Measurements from ENCODE around the gene IQCK. TPM values are rescaled to one million over a fixed set of nuclear protein-coding genes. Genes with fewer than 3 reads are reported as not detected.
A peak's percentile ranks its signal among the peaks of the same experiment; 100 is the strongest.
"Not testable (repeated sequence)": the region's sequence is repeated elsewhere in the genome, so short reads cannot be mapped to it uniquely, and the experiment has no call there.

IQCK gene
- total and polyA plus RNA-seq, 5 experiments from 2014 or later: 1.7 to 3.1 (median 2.3) TPM

- POLR2A ChIA-PET: no interaction called here
- H3K9me3 Mint-ChIP-seq: no peaks in the 10 kb centered on the region
- ATAC-seq (no peak), DNase-seq (no peak)
- H3K27ac Mint-ChIP-seq: peak overlapping the region in 2 of 10 donors; percentile 12 to 39
- peaks cover 7 to 73% (median 21%) of the 10 kb centered on the region in 3 donors for H3K36me3 Mint-ChIP-seq
- peaks cover 11 to 26% (median 22%) of the 10 kb centered on the region in 4 donors for H3K4me1 Mint-ChIP-seq
- no peak overlapping the region for H3K4me3 Mint-ChIP-seq
- no peaks in the 10 kb centered on the region for H3K27me3 Mint-ChIP-seq
Measured at GRCh38 chr16:19710991-19711545, 7.0 kb upstream of the IQCK start.

GRCh38 chr16:19711643-19712042, 6.4 kb upstream of the IQCK start:
- POLR2A ChIA-PET: no interaction called here

GRCh38 chr16:19712418-19713058, 5.5 kb upstream of the IQCK start:
- no peaks in the 10 kb centered on the region for H3K27me3 Mint-ChIP-seq
- H3K4me3 Mint-ChIP-seq: no peak overlapping the region
- no peak overlapping the region for H3K27ac Mint-ChIP-seq
- no peak for DNase-seq
- peaks cover 25 to 40% (median 33%) of the 10 kb centered on the region in 4 donors for H3K4me1 Mint-ChIP-seq
- ATAC-seq: no peak
- POLR2A ChIA-PET: no interaction called here
- H3K9me3 Mint-ChIP-seq: no peaks in the 10 kb centered on the region
- H3K36me3 Mint-ChIP-seq: peaks cover 7 to 62% (median 17%) of the 10 kb centered on the region in 3 donors

More at GRCh38 chr16:19711643-19712042, 6.4 kb upstream of the IQCK start:
- Mint-ChIP-seq H3K27ac (peak overlapping the region in 4 of 10 donors; percentile 6 to 40 (median 26)), H3K4me3 (no peak overlapping the region), H3K9me3 (no peaks in the 10 kb centered on the region), H3K27me3 (no peaks in the 10 kb centered on the region), H3K4me1 (peaks cover 16 to 31% (median 28%) of the 10 kb centered on the region in 4 donors), H3K36me3 (peaks cover 7 to 67% (median 17%) of the 10 kb centered on the region in 3 donors)
- ATAC-seq (no peak), DNase-seq (no peak)

GRCh38 chr16:19713697-19714096, 4.4 kb upstream of the IQCK start:
- peaks cover 30 to 40% (median 34%) of the 10 kb centered on the region in 4 donors for H3K4me1 Mint-ChIP-seq
- DNase-seq (no peak), ATAC-seq (no peak)
- no peaks in the 10 kb centered on the region for H3K27me3 Mint-ChIP-seq
- H3K36me3 Mint-ChIP-seq: peaks cover 7 to 56% (median 17%) of the 10 kb centered on the region in 3 donors
- H3K27ac Mint-ChIP-seq: peak overlapping the region in 2 of 10 donors; percentile 24 to 66
- POLR2A ChIA-PET: no interaction called here
- H3K9me3 Mint-ChIP-seq: no peaks in the 10 kb centered on the region
- no peak overlapping the region for H3K4me3 Mint-ChIP-seq

GRCh38 chr16:19715566-19715965, 2.5 kb upstream of the IQCK start:
- no peak for ATAC-seq
- H3K27ac Mint-ChIP-seq: peak overlapping the region in 3 of 10 donors; percentile 13 to 80 (median 60)
- POLR2A ChIA-PET: no interaction called here
- no peaks in the 10 kb centered on the region for H3K27me3 Mint-ChIP-seq
- H3K4me3 Mint-ChIP-seq: peak overlapping the region in 1 of 10 donors; percentile 4
- peaks cover 27 to 37% (median 31%) of the 10 kb centered on the region in 4 donors for H3K4me1 Mint-ChIP-seq
- no peak for DNase-seq
- H3K9me3 Mint-ChIP-seq: no peaks in the 10 kb centered on the region
- H3K36me3 Mint-ChIP-seq: peaks cover 7 to 38% (median 14%) of the 10 kb centered on the region in 3 donors

GRCh38 chr16:19716183-19716582, 1.9 kb upstream of the IQCK start:
- H3K27me3 Mint-ChIP-seq: no peaks in the 10 kb centered on the region
- POLR2A ChIA-PET: no interaction called here
- peak overlapping the region in 6 of 10 donors; percentile 37 to 72 (median 54) for H3K27ac Mint-ChIP-seq
- peak overlapping the region; percentile 59 to 95 (median 92) for H3K4me3 Mint-ChIP-seq
- no peak for ATAC-seq
- DNase-seq: no peak
- peaks cover 7 to 36% (median 14%) of the 10 kb centered on the region in 3 donors for H3K36me3 Mint-ChIP-seq
- H3K9me3 Mint-ChIP-seq: no peaks in the 10 kb centered on the region
- peaks cover 27 to 37% (median 31%) of the 10 kb centered on the region in 4 donors for H3K4me1 Mint-ChIP-seq

GRCh38 chr16:19716728-19717127, 1.3 kb upstream of the IQCK start:
- not testable (repeated sequence) for H3K27me3 Mint-ChIP-seq, H3K9me3 Mint-ChIP-seq, DNase-seq, ATAC-seq
- peaks cover 7 to 31% (median 14%) of the 10 kb centered on the region in 3 donors for H3K36me3 Mint-ChIP-seq
- H3K4me3 Mint-ChIP-seq: peak overlapping the region; percentile 88 to 95 (median 93)
- H3K27ac Mint-ChIP-seq: peak overlapping the region in 5 of 10 donors; percentile 37 to 90 (median 72)
- peaks cover 24 to 34% (median 31%) of the 10 kb centered on the region in 4 donors for H3K4me1 Mint-ChIP-seq
- POLR2A ChIA-PET: interaction anchor here (0.8 kb wide), 1 partner anchor 19 kb away, joined by 3 read pairs; no protein-coding TSS in a partner anchor

GRCh38 chr16:19717314-19717713, 757 bp upstream of the IQCK start:
- POLR2A ChIA-PET: interaction anchor here (0.8 to 1.2 kb wide), 3 partner anchors 9 to 162 kb away, joined by 3 to 5 read pairs (median 4); partner anchors contain the start of gene VPS35L
- Mint-ChIP-seq H3K9me3 (no peaks in the 10 kb centered on the region), H3K4me1 (peaks cover 22 to 33% (median 31%) of the 10 kb centered on the region in 4 donors), H3K27me3 (no peaks in the 10 kb centered on the region), H3K27ac (peak overlapping the region; percentile 68 to 90 (median 83)), H3K36me3 (peaks cover 7 to 26% (median 14%) of the 10 kb centered on the region in 3 donors), H3K4me3 (peak overlapping the region; percentile 88 to 95 (median 93))
- ATAC-seq (no peak), DNase-seq (peak in 1 of 10 donors; percentile 8)

GRCh38 chr16:19718624-19718965, 524 bp downstream of the IQCK start:
- Mint-ChIP-seq H3K27me3 (no peaks in the 10 kb centered on the region), H3K4me3 (peak overlapping the region; percentile 73 to 95 (median 92)), H3K4me1 (peaks cover 22 to 33% (median 29%) of the 10 kb centered on the region in 4 donors), H3K36me3 (peaks cover 7 to 19% (median 13%) of the 10 kb centered on the region in 3 donors), H3K9me3 (no peaks in the 10 kb centered on the region), H3K27ac (peak overlapping the region in 4 of 10 donors; percentile 25 to 84 (median 63))
- DNase-seq: no peak
- POLR2A ChIA-PET: interaction anchor here (1.2 kb wide), 1 partner anchor 10 kb away, joined by 5 read pairs; no protein-coding TSS in a partner anchor
- no peak for ATAC-seq

GRCh38 chr16:19722269-19722952, 4.3 kb downstream of the IQCK start:
- Mint-ChIP-seq H3K27ac (peak overlapping the region in 1 of 10 donors; percentile 40), H3K9me3 (no peaks in the 10 kb centered on the region), H3K36me3 (no peaks in the 10 kb centered on the region), H3K4me3 (no peak overlapping the region), H3K27me3 (no peaks in the 10 kb centered on the region), H3K4me1 (peaks cover 2 to 11% (median 6%) of the 10 kb centered on the region in 4 donors)
- POLR2A ChIA-PET: no interaction called here
- no peak for ATAC-seq
- DNase-seq: no peak

- POLR2A ChIA-PET: no interaction called here
- peaks cover 3 to 11% (median 8%) of the 10 kb centered on the region in 4 donors for H3K4me1 Mint-ChIP-seq
- H3K4me3 Mint-ChIP-seq: no peak overlapping the region
- H3K9me3 Mint-ChIP-seq: no peaks in the 10 kb centered on the region
- H3K27me3 Mint-ChIP-seq: no peaks in the 10 kb centered on the region
- DNase-seq (no peak), ATAC-seq (no peak)
- peak overlapping the region in 1 of 10 donors; percentile 32 for H3K27ac Mint-ChIP-seq
- H3K36me3 Mint-ChIP-seq: no peaks in the 10 kb centered on the region
Measured at GRCh38 chr16:19722981-19723380, 4.9 kb downstream of the IQCK start.

GRCh38 chr16:19728636-19728965, 10.5 kb downstream of the IQCK start:
- peaks cover 0 to 6% (median 2%) of the 10 kb centered on the region in 4 donors for H3K4me1 Mint-ChIP-seq
- POLR2A ChIA-PET: no interaction called here
- no peaks in the 10 kb centered on the region for H3K9me3 Mint-ChIP-seq
- H3K36me3 Mint-ChIP-seq: no peaks in the 10 kb centered on the region
- no peak overlapping the region for H3K4me3 Mint-ChIP-seq
- no peak overlapping the region for H3K27ac Mint-ChIP-seq
- DNase-seq: no peak
- no peaks in the 10 kb centered on the region for H3K27me3 Mint-ChIP-seq
- ATAC-seq: no peak

- peaks cover 0 to 8% (median 0%) of the 10 kb centered on the region in 3 donors for H3K36me3 Mint-ChIP-seq
- no peaks in the 10 kb centered on the region for H3K9me3 Mint-ChIP-seq
- no peaks in the 10 kb centered on the region for H3K27me3 Mint-ChIP-seq
- no peak overlapping the region for H3K4me3 Mint-ChIP-seq
- H3K27ac Mint-ChIP-seq: no peak overlapping the region
- POLR2A ChIA-PET: no interaction called here
- ATAC-seq (no peak), DNase-seq (no peak)
- H3K4me1 Mint-ChIP-seq: peaks cover 0 to 2% (median 0%) of the 10 kb centered on the region in 4 donors
Measured at GRCh38 chr16:19733551-19733950, 15.5 kb downstream of the IQCK start.

Measured in naive thymus-derived CD8-positive, alpha-beta T cell (primary cell).